Mucosa of stomach (tissue), 1 donor: ENCODE data around the gene CACNB4.

Source experiments
- H3K27me3 ChIP-seq: one replicate; pipeline ENCODE4 v1.7.0; 2013; ENCODE audit warnings: mild to moderate bottlenecking, low read length; ENCODE audit not compliant: control insufficient read depth, insufficient read depth
- H3K36me3 ChIP-seq: one replicate; pipeline ENCODE4 v1.7.0; 2013; ENCODE audit warnings: low read length; ENCODE audit not compliant: control insufficient read depth, insufficient read depth
- H3K4me1 ChIP-seq: one replicate; pipeline ENCODE4 v1.7.0; 2013; ENCODE audit warnings: mild to moderate bottlenecking, low read length; ENCODE audit not compliant: control insufficient read depth, insufficient read depth
- H3K4me3 ChIP-seq: one replicate; pipeline ENCODE4 v1.7.0; 2013; ENCODE audit warnings: low read length
- H3K9ac ChIP-seq: one replicate; pipeline ENCODE4 v1.7.0; 2013; ENCODE audit warnings: mild to moderate bottlenecking, low read length, moderate library complexity
- H3K9me3 ChIP-seq: one replicate; pipeline ENCODE4 v1.7.0; 2013; ENCODE audit warnings: mild to moderate bottlenecking, low read length, moderate library complexity; ENCODE audit not compliant: control insufficient read depth
- donor health status: Pancreatic carcinoma.

CACNB4 gene

GRCh38 chr2:151937966-151938365 is 160.9 kb downstream of the CACNB4 start:
- Histone ChIP-seq H3K9ac (no peak overlapping the region), H3K4me1 (no peaks in the 10 kb centered on the region), H3K4me3 (no peak overlapping the region), H3K27me3 (no peaks in the 10 kb centered on the region), H3K9me3 (no peaks in the 10 kb centered on the region), H3K36me3 (no peaks in the 10 kb centered on the region)

GRCh38 chr2:151936626-151937025 is 162.2 kb downstream of the CACNB4 start:
- H3K4me3 ChIP-seq: no peak overlapping the region
- H3K9me3 ChIP-seq: no peaks in the 10 kb centered on the region
- H3K36me3 ChIP-seq: no peaks in the 10 kb centered on the region
- H3K27me3 ChIP-seq: no peaks in the 10 kb centered on the region
- no peaks in the 10 kb centered on the region for H3K4me1 ChIP-seq
- no peak overlapping the region for H3K9ac ChIP-seq

GRCh38 chr2:151933266-151933804 is 165.5 kb downstream of the CACNB4 start:
- Histone ChIP-seq H3K27me3 (no peaks in the 10 kb centered on the region), H3K9me3 (no peaks in the 10 kb centered on the region), H3K4me1 (no peaks in the 10 kb centered on the region), H3K4me3 (no peak overlapping the region), H3K36me3 (no peaks in the 10 kb centered on the region), H3K9ac (no peak overlapping the region)

- Histone ChIP-seq H3K27me3 (no peaks in the 10 kb centered on the region), H3K36me3 (no peaks in the 10 kb centered on the region), H3K9ac (no peak overlapping the region), H3K4me3 (no peak overlapping the region), H3K4me1 (no peaks in the 10 kb centered on the region), H3K9me3 (no peaks in the 10 kb centered on the region)
These were observed 167.1 kb downstream of the CACNB4 start for GRCh38 chr2:151931756-151932155.

GRCh38 chr2:151931030-151931611 is 167.7 kb downstream of the CACNB4 start:
- Histone ChIP-seq H3K27me3 (no peaks in the 10 kb centered on the region), H3K9me3 (no peaks in the 10 kb centered on the region), H3K9ac (no peak overlapping the region), H3K36me3 (no peaks in the 10 kb centered on the region), H3K4me3 (no peak overlapping the region), H3K4me1 (no peaks in the 10 kb centered on the region)

- Histone ChIP-seq H3K4me3 (no peak overlapping the region), H3K36me3 (no peaks in the 10 kb centered on the region), H3K9me3 (no peaks in the 10 kb centered on the region)
These were observed 168.8 kb downstream of the CACNB4 start for GRCh38 chr2:151930042-151930441.

GRCh38 chr2:151928380-151928779 is 170.5 kb downstream of the CACNB4 start:
- H3K36me3 ChIP-seq: no peaks in the 10 kb centered on the region
- H3K27me3 ChIP-seq: no peaks in the 10 kb centered on the region
- H3K9ac ChIP-seq: no peak overlapping the region
- H3K4me1 ChIP-seq: no peaks in the 10 kb centered on the region
- H3K4me3 ChIP-seq: no peak overlapping the region
- H3K9me3 ChIP-seq: no peaks in the 10 kb centered on the region

More at GRCh38 chr2:151930042-151930441, 168.8 kb downstream of the CACNB4 start:
- Histone ChIP-seq H3K4me1 (no peaks in the 10 kb centered on the region), H3K9ac (no peak overlapping the region), H3K27me3 (no peaks in the 10 kb centered on the region)

GRCh38 chr2:151927501-151928221 is 171.2 kb downstream of the CACNB4 start:
- Histone ChIP-seq H3K36me3 (no peaks in the 10 kb centered on the region), H3K27me3 (no peaks in the 10 kb centered on the region), H3K4me3 (no peak overlapping the region), H3K4me1 (no peaks in the 10 kb centered on the region), H3K9me3 (no peaks in the 10 kb centered on the region), H3K9ac (no peak overlapping the region)

- Histone ChIP-seq H3K9me3 (no peaks in the 10 kb centered on the region), H3K27me3 (no peaks in the 10 kb centered on the region), H3K9ac (no peak overlapping the region), H3K36me3 (no peaks in the 10 kb centered on the region), H3K4me3 (no peak overlapping the region), H3K4me1 (no peaks in the 10 kb centered on the region)
These were observed 175.8 kb downstream of the CACNB4 start for GRCh38 chr2:151922845-151923666.

GRCh38 chr2:151919786-151920185 is 179.1 kb downstream of the CACNB4 start:
- no peaks in the 10 kb centered on the region for H3K36me3 ChIP-seq
- no peaks in the 10 kb centered on the region for H3K27me3 ChIP-seq
- H3K9me3 ChIP-seq: no peaks in the 10 kb centered on the region
- H3K9ac ChIP-seq: no peak overlapping the region
- no peaks in the 10 kb centered on the region for H3K4me1 ChIP-seq
- no peak overlapping the region for H3K4me3 ChIP-seq

- Histone ChIP-seq H3K4me1 (no peaks in the 10 kb centered on the region), H3K27me3 (no peaks in the 10 kb centered on the region), H3K9ac (no peak overlapping the region), H3K9me3 (no peaks in the 10 kb centered on the region), H3K4me3 (no peak overlapping the region), H3K36me3 (no peaks in the 10 kb centered on the region)
These were observed 180.5 kb downstream of the CACNB4 start for GRCh38 chr2:151918308-151918707.

- Histone ChIP-seq H3K36me3 (no peaks in the 10 kb centered on the region), H3K9ac (no peak overlapping the region), H3K27me3 (no peaks in the 10 kb centered on the region), H3K9me3 (no peaks in the 10 kb centered on the region), H3K4me3 (no peak overlapping the region), H3K4me1 (no peaks in the 10 kb centered on the region)
These were observed 182.2 kb downstream of the CACNB4 start for GRCh38 chr2:151916632-151917031.
